ENCODE measurements around the gene GLA. TPM values are rescaled to one million over a fixed set of nuclear protein-coding genes. Genes with fewer than 3 reads are reported as not detected.
A peak's percentile ranks its signal among the peaks of the same experiment; 100 is the strongest.

The GLA gene
- total RNA-seq, 1 donor from 2014 or later, result 39.5 TPM

- Mint-ChIP-seq H3K4me3 (peak overlapping the region; percentile 93), H3K27me3 (no peaks in the 10 kb centered on the region), H3K9me3 (no peaks in the 10 kb centered on the region), H3K4me1 (ENCODE audit: unreplicated experiment) (peaks cover 20% of the 10 kb centered on the region), H3K36me3 (peaks cover 3% of the 10 kb centered on the region), H3K27ac (peak overlapping the region; percentile 91)
- TF ChIP-seq, protein P1, sequence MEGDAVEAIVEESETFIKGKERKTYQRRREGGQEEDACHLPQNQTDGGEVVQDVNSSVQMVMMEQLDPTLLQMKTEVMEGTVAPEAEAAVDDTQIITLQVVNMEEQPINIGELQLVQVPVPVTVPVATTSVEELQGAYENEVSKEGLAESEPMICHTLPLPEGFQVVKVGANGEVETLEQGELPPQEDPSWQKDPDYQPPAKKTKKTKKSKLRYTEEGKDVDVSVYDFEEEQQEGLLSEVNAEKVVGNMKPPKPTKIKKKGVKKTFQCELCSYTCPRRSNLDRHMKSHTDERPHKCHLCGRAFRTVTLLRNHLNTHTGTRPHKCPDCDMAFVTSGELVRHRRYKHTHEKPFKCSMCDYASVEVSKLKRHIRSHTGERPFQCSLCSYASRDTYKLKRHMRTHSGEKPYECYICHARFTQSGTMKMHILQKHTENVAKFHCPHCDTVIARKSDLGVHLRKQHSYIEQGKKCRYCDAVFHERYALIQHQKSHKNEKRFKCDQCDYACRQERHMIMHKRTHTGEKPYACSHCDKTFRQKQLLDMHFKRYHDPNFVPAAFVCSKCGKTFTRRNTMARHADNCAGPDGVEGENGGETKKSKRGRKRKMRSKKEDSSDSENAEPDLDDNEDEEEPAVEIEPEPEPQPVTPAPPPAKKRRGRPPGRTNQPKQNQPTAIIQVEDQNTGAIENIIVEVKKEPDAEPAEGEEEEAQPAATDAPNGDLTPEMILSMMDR (conservative IDR thresholded peaks at IDR 0.05), result no peak
- DNase-seq (ENCODE audit: extremely low spot score, unreplicated experiment), result no peak
These were observed 10.5 kb upstream of the GLA start for GRCh38 chrX:101417981-101418841.

DNA sequence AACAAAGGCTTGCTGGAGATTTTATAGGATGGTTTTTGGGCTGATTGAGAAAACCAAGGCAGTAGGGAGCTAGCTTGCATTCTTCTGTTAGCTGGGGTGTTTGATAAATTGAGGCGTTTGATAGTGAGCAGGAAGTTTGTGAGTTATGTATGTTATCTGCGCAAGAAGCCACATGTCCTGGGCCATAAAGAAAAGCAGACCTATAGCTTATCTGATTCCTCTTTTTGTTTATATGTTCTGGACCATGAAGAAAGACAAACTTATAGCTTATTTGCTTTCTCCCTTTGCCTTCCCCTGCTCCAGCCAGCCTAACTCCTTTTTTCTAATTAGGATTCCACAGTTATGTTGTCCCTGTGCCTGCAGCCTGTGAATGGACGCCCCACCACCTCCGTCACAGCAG is 9.5 kb upstream of the GLA start:
- Mint-ChIP-seq H3K36me3 (peaks cover 11% of the 10 kb centered on the region), H3K9me3 (no peaks in the 10 kb centered on the region)

DNA sequence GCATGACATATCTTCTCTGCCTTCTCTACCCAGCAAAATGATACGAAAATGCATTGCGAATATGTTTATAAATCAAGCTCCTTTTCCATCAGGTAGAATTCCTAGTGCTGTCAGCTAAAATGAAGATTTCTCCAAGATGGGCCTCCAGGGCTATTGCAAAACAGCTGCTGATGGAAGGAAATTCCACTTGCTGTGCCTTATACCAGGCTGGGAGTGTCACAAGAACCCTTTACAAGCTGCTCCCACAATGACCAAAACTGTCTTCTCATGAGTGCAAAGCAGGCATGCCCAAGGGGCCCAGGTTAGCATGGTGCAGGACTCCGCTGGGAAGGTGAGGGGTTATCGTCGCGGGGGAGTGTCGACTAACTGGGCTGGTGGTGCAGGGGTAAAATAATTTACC is 9.0 kb upstream of the GLA start:
- Mint-ChIP-seq H3K4me3 (peak overlapping the region; percentile 93), H3K36me3 (peaks cover 14% of the 10 kb centered on the region), H3K27ac (peak overlapping the region; percentile 91), H3K9me3 (no peaks in the 10 kb centered on the region), H3K27me3 (no peaks in the 10 kb centered on the region), H3K4me1 (ENCODE audit: unreplicated experiment) (peaks cover 20% of the 10 kb centered on the region)
- TF ChIP-seq, protein P1 (conservative IDR thresholded peaks at IDR 0.05), result no peak
- DNase-seq (ENCODE audit: extremely low spot score, unreplicated experiment), result no peak

More for the DNA sequence above, 9.5 kb upstream of the GLA start:
- Mint-ChIP-seq H3K27ac (peak overlapping the region; percentile 91), H3K4me1 (ENCODE audit: unreplicated experiment) (peaks cover 20% of the 10 kb centered on the region), H3K27me3 (no peaks in the 10 kb centered on the region), H3K4me3 (peak overlapping the region; percentile 93)
- TF ChIP-seq, protein P1 (conservative IDR thresholded peaks at IDR 0.05), result no peak
- no peak for DNase-seq (ENCODE audit: extremely low spot score, unreplicated experiment)

DNA sequence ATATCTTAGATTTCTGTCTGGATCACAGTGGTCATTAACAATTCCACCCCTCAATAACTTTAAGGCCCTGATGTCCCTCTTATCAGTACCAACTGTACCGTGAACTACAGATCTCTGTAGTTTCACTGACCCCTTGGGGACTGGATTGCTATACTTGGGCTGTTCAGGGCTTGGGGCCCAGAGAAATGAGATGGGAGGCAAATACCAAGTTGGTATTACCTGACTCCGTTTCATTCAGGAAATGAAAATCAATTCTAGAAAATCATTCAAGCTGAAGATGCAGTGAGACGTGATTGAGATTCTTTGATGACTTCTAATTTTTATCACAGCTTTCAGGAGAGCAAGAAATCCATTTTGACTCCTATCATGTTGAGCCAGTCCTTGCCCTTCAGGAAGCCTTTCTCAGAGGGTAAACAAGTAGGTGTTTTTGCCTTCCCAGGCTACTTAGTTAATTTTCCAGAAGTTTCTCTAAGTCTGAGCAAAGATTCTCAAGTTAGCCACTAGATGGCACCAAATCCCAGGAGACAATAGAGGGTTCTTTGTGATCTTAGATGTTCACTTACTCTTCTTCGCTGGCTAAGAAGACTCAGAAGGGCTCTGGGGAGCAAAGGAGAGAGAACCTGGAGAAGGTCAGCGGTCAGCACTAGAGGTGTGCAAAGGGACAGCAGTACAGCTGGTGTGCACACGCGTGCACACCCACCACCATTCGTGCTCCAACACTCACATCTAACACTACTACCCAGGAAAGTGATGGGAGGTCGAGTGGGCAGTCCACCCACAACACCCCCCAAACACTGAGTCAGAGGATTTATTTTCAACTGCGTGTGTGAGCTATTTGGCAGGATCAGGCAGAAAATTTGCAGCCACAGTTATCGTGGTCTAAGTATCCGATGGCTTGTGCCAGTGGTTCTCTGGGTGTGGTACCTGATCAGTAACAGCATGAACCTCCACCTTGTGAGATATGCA is 7.7 kb upstream of the GLA start:
- peak overlapping the region; percentile 71 for H3K4me3 Mint-ChIP-seq
- peaks cover 16% of the 10 kb centered on the region for H3K36me3 Mint-ChIP-seq
- no peaks in the 10 kb centered on the region for H3K27me3 Mint-ChIP-seq
- H3K4me1 Mint-ChIP-seq (ENCODE audit: unreplicated experiment), result peaks cover 24% of the 10 kb centered on the region
- no peak for DNase-seq (ENCODE audit: extremely low spot score, unreplicated experiment)
- no peaks in the 10 kb centered on the region for H3K9me3 Mint-ChIP-seq
- H3K27ac Mint-ChIP-seq, result peak overlapping the region; percentile 75
- TF ChIP-seq, protein P1 (conservative IDR thresholded peaks at IDR 0.05), result peak; percentile 85

DNA sequence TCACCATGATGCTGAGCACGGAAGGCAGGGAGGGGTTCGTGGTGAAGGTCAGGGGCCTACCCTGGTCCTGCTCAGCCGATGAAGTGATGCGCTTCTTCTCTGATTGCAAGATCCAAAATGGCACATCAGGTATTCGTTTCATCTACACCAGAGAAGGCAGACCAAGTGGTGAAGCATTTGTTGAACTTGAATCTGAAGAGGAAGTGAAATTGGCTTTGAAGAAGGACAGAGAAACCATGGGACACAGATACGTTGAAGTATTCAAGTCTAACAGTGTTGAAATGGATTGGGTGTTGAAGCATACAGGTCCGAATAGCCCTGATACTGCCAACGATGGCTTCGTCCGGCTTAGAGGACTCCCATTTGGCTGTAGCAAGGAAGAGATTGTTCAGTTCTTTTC is 4.3 kb upstream of the GLA start:
- TF ChIP-seq, protein P1 (conservative IDR thresholded peaks at IDR 0.05), result no peak
- Mint-ChIP-seq H3K27ac (no peak overlapping the region), H3K9me3 (no peaks in the 10 kb centered on the region), H3K27me3 (peaks cover 3% of the 10 kb centered on the region), H3K4me3 (no peak overlapping the region), H3K36me3 (peaks cover 22% of the 10 kb centered on the region), H3K4me1 (ENCODE audit: unreplicated experiment) (peaks cover 19% of the 10 kb centered on the region)
- no peak for DNase-seq (ENCODE audit: extremely low spot score, unreplicated experiment)

All from type B pancreatic cell (in vitro differentiated cells).